ENCODE results near the gene CDC42BPA. TPM values are rescaled to one million over a fixed set of nuclear protein-coding genes. Genes with fewer than 3 reads are reported as not detected.

The CDC42BPA gene
- total RNA-seq, 2 experiments from 2014 or later = 1.8 to 2.1 TPM

GRCh38 chr1:227210604-227211003 is 107.7 kb downstream of the CDC42BPA start:
- H3K27me3 Mint-ChIP-seq = peaks cover 9% of the 10 kb centered on the region
- intact Hi-C loops (cut with micrococcal nuclease) = no loop called here
- ChIA-PET CTCF (interaction anchor here (0.8 kb wide), 1 partner anchor 29 kb away, joined by 3 read pairs; no protein-coding TSS in a partner anchor), POLR2A (interaction anchor here (0.6 kb wide), 1 partner anchor 98 kb away, joined by 3 read pairs; no protein-coding TSS in a partner anchor)
- no peaks in the 10 kb centered on the region for H3K4me1 Mint-ChIP-seq (ENCODE audit: low read depth)
- ATAC-seq (no peak), DNase-seq (no peak)
- no peak for TF ChIP-seq CTCF (IDR thresholded peaks at IDR 0.05)
- no peak overlapping the region for H3K27ac Mint-ChIP-seq
- H3K36me3 Mint-ChIP-seq (ENCODE audit: low read depth) = no peaks in the 10 kb centered on the region
- no peaks in the 10 kb centered on the region for H3K9me3 Mint-ChIP-seq
- no peak overlapping the region for H3K4me3 Mint-ChIP-seq

GRCh38 chr1:227197064-227197463 is 121.2 kb downstream of the CDC42BPA start:
- no peak for DNase-seq
- intact Hi-C loops (cut with micrococcal nuclease) = no loop called here
- no peak overlapping the region for H3K27ac Mint-ChIP-seq

GRCh38 chr1:227192163-227192562 is 126.1 kb downstream of the CDC42BPA start:
- peaks cover 10% of the 10 kb centered on the region for H3K27me3 Mint-ChIP-seq
- CTCF ChIA-PET = no interaction called here
- no peak overlapping the region for H3K27ac Mint-ChIP-seq
- ATAC-seq = peak; percentile 67
- intact Hi-C loops (cut with micrococcal nuclease) = no loop called here
- no peaks in the 10 kb centered on the region for H3K9me3 Mint-ChIP-seq
- no peak for TF ChIP-seq CTCF (IDR thresholded peaks at IDR 0.05)
- H3K4me1 Mint-ChIP-seq (ENCODE audit: low read depth) = peaks cover 5% of the 10 kb centered on the region
- peak; percentile 55 for DNase-seq
- no peaks in the 10 kb centered on the region for H3K36me3 Mint-ChIP-seq (ENCODE audit: low read depth)
- POLR2A ChIA-PET = no interaction called here
- H3K4me3 Mint-ChIP-seq = no peak overlapping the region

More at GRCh38 chr1:227197064-227197463, 121.2 kb downstream of the CDC42BPA start:
- CTCF ChIA-PET = interaction anchor here (0.8 kb wide), 1 partner anchor 66 kb away, joined by 3 read pairs; no protein-coding TSS in a partner anchor
- no peak for ATAC-seq
- no peaks in the 10 kb centered on the region for H3K36me3 Mint-ChIP-seq (ENCODE audit: low read depth)
- no peak for TF ChIP-seq CTCF (IDR thresholded peaks at IDR 0.05)
- peaks cover 6% of the 10 kb centered on the region for H3K27me3 Mint-ChIP-seq
- no peak overlapping the region for H3K4me3 Mint-ChIP-seq
- peaks cover 3% of the 10 kb centered on the region for H3K4me1 Mint-ChIP-seq (ENCODE audit: low read depth)
- POLR2A ChIA-PET = no interaction called here
- no peaks in the 10 kb centered on the region for H3K9me3 Mint-ChIP-seq

GRCh38 chr1:227191607-227192006 is 126.7 kb downstream of the CDC42BPA start:
- ChIA-PET POLR2A (interaction anchor here (0.6 kb wide), 1 partner anchor 9 kb away, joined by 3 read pairs; no protein-coding TSS in a partner anchor), CTCF (no interaction called here)
- intact Hi-C loops (cut with micrococcal nuclease) = no loop called here
- H3K36me3 Mint-ChIP-seq (ENCODE audit: low read depth) = no peaks in the 10 kb centered on the region
- DNase-seq (no peak), ATAC-seq (no peak)
- peaks cover 5% of the 10 kb centered on the region for H3K4me1 Mint-ChIP-seq (ENCODE audit: low read depth)
- no peak for TF ChIP-seq CTCF (IDR thresholded peaks at IDR 0.05)
- no peaks in the 10 kb centered on the region for H3K9me3 Mint-ChIP-seq
- no peak overlapping the region for H3K27ac Mint-ChIP-seq
- H3K4me3 Mint-ChIP-seq = no peak overlapping the region
- H3K27me3 Mint-ChIP-seq = peaks cover 10% of the 10 kb centered on the region

- ATAC-seq (no peak), DNase-seq (no peak)
- ChIA-PET POLR2A (no interaction called here), CTCF (no interaction called here)
- no peaks in the 10 kb centered on the region for H3K36me3 Mint-ChIP-seq (ENCODE audit: low read depth)
- intact Hi-C loops (cut with micrococcal nuclease) = no loop called here
- no peak overlapping the region for H3K4me3 Mint-ChIP-seq
- no peak for TF ChIP-seq CTCF (IDR thresholded peaks at IDR 0.05)
- H3K4me1 Mint-ChIP-seq (ENCODE audit: low read depth) = peaks cover 5% of the 10 kb centered on the region
- peaks cover 13% of the 10 kb centered on the region for H3K27me3 Mint-ChIP-seq
- no peak overlapping the region for H3K27ac Mint-ChIP-seq
- no peaks in the 10 kb centered on the region for H3K9me3 Mint-ChIP-seq
Observed at GRCh38 chr1:227190321-227190720, 128.0 kb downstream of the CDC42BPA start.

All from activated CD8-positive, alpha-beta T cell treated with anti-CD3 and anti-CD28 coated beads for 36 hours (primary cell).